GM19035 (cell line): Measurements from ENCODE around the gene SESTD1.

ENCODE experiments used
- ATAC-seq: cut with Tn5 transposase; IDR thresholded peaks from one replicate; pipeline ENCODE4 v1.9.1; 2021; ENCODE audit not compliant: unreplicated experiment

Gene SESTD1

GRCh38 chr2:179264368-179265081 is at the start of gene SESTD1:
Gene SESTD1, minus strand, starts transcription at chr2:179264832. Its CDS starts 72,991 bp downstream, at chr2:179191841.
- ATAC-seq, result peak; percentile 70

- ATAC-seq, result no peak
Observed at GRCh38 chr2:179313057-179313456, 48.4 kb upstream of the SESTD1 start.

GRCh38 chr2:179311101-179311500 is 46.5 kb upstream of the SESTD1 start:
- no peak for ATAC-seq

GRCh38 chr2:179307616-179308371 is 43.2 kb upstream of the SESTD1 start:
- no peak for ATAC-seq

- ATAC-seq, result no peak
Observed at GRCh38 chr2:179305125-179305524, 40.5 kb upstream of the SESTD1 start.

- ATAC-seq, result no peak
Observed at GRCh38 chr2:179304424-179304823, 39.8 kb upstream of the SESTD1 start.

- ATAC-seq, result no peak
Observed at GRCh38 chr2:179302764-179303571, 38.3 kb upstream of the SESTD1 start.

- ATAC-seq, result no peak
Observed at GRCh38 chr2:179302149-179302548, 37.5 kb upstream of the SESTD1 start.

- ATAC-seq, result no peak
Observed at GRCh38 chr2:179298666-179299065, 34.0 kb upstream of the SESTD1 start.

GRCh38 chr2:179297927-179298326 is 33.3 kb upstream of the SESTD1 start:
- no peak for ATAC-seq

GRCh38 chr2:179290329-179290728 is 25.7 kb upstream of the SESTD1 start:
- no peak for ATAC-seq

- ATAC-seq, result no peak
Observed at GRCh38 chr2:179285060-179285459, 20.4 kb upstream of the SESTD1 start.

- no peak for ATAC-seq
Observed at GRCh38 chr2:179277429-179278196, 13.0 kb upstream of the SESTD1 start.

- no peak for ATAC-seq
Observed at GRCh38 chr2:179275253-179276012, 10.8 kb upstream of the SESTD1 start.

GRCh38 chr2:179274749-179275148 is 10.1 kb upstream of the SESTD1 start:
- ATAC-seq, result peak; percentile 95

GRCh38 chr2:179273461-179273962 is 8.9 kb upstream of the SESTD1 start:
- no peak for ATAC-seq

- ATAC-seq, result no peak
Observed at GRCh38 chr2:179272406-179273192, 8.0 kb upstream of the SESTD1 start.

- ATAC-seq, result no peak
Observed at GRCh38 chr2:179270689-179271088, 6.1 kb upstream of the SESTD1 start.

- peak; percentile 22 for ATAC-seq
Observed at GRCh38 chr2:179268277-179268925, 3.8 kb upstream of the SESTD1 start.
